Smooth muscle cell of the coronary artery (primary cell): Measurements from ENCODE around the gene KRTAP19-6. TPM values are rescaled to one million over a fixed set of nuclear protein-coding genes. Genes with fewer than 3 reads are reported as not detected.

Experiments used
- total RNA-seq: library from RNA; depleted of rRNA; stranded (reverse); fragments of >200 nt; gene quantifications from 2 replicates; pipeline ENCODE4 v1.2.3, GENCODE V29; 2014; ENCODE audit warnings: low replicate concordance

Gene KRTAP19-6
- total RNA-seq: not detected in 2 replicates

GRCh38 chr21:30541764-30542163, at the start of gene KRTAP19-6:
KRTAP19-6 (minus strand) TSS chr21:30541864; CDS start chr21:30541833, 31 bp downstream.

GRCh38 chr21:30590297-30590696, 48.6 kb upstream of the KRTAP19-6 start, which contains the start of gene KRTAP22-2:
KRTAP22-2 (minus strand) TSS chr21:30590397.

GRCh38 chr21:30561264-30561895, 19.7 kb upstream of the KRTAP19-6 start, which contains the start of gene KRTAP19-7:
KRTAP19-7 (minus strand) TSS chr21:30561314; CDS start chr21:30561289, 25 bp downstream.

GRCh38 chr21:30502041-30502440, 39.6 kb downstream of the KRTAP19-6 start, which contains the start of gene KRTAP19-5:
KRTAP19-5 (minus strand) TSS chr21:30502141; CDS start chr21:30502090, 51 bp downstream.

GRCh38 chr21:30497065-30497464, 44.6 kb downstream of the KRTAP19-6 start, which contains the start of gene KRTAP19-4:
KRTAP19-4 (minus strand) TSS chr21:30497165; CDS start chr21:30497110, 55 bp downstream.

GRCh38 chr21:30491963-30492428, 49.7 kb downstream of the KRTAP19-6 start, which contains the start of gene KRTAP19-3:
KRTAP19-3 (minus strand) TSS chr21:30492013; CDS start chr21:30491957, 56 bp downstream.

Other genes starting within 250 kb of the KRTAP19-6 start
- gene KRTAP26-1, start 221.5 kb downstream of the KRTAP19-6 start, total RNA-seq: not detected in 2 replicates
- not detected in 2 replicates for gene KRTAP27-1, start 204.2 kb downstream of the KRTAP19-6 start, total RNA-seq
- gene KRTAP23-1, start 193.3 kb downstream of the KRTAP19-6 start, total RNA-seq: not detected in 2 replicates
- not detected in 2 replicates for gene KRTAP13-2, start 169.6 kb downstream of the KRTAP19-6 start, total RNA-seq
- not detected in 2 replicates for gene KRTAP13-1, start 145.8 kb downstream of the KRTAP19-6 start, total RNA-seq
- gene KRTAP13-3, start 115.9 kb downstream of the KRTAP19-6 start, total RNA-seq: not detected in 2 replicates
- gene KRTAP13-4, start 111.6 kb downstream of the KRTAP19-6 start, total RNA-seq: not detected in 2 replicates
- gene KRTAP15-1, start 101.6 kb downstream of the KRTAP19-6 start, total RNA-seq: not detected in 2 replicates
- gene KRTAP19-1, start 61.5 kb downstream of the KRTAP19-6 start, total RNA-seq: not detected in 2 replicates
- gene KRTAP19-2, start 54.4 kb downstream of the KRTAP19-6 start, total RNA-seq: not detected in 2 replicates
- not detected in 2 replicates for gene KRTAP19-3, start 49.9 kb downstream of the KRTAP19-6 start, total RNA-seq
- gene KRTAP19-4, start 44.7 kb downstream of the KRTAP19-6 start, total RNA-seq: not detected in 2 replicates
- not detected in 2 replicates for gene KRTAP19-5, start 39.7 kb downstream of the KRTAP19-6 start, total RNA-seq
- not detected in 2 replicates for gene KRTAP19-7, start 19.4 kb upstream of the KRTAP19-6 start, total RNA-seq
- not detected in 2 replicates for gene KRTAP22-2, start 48.5 kb upstream of the KRTAP19-6 start, total RNA-seq
- gene KRTAP6-3, start 50.6 kb upstream of the KRTAP19-6 start, total RNA-seq: not detected in 2 replicates
- gene KRTAP6-2, start 57.0 kb upstream of the KRTAP19-6 start, total RNA-seq: not detected in 2 replicates
- not detected in 2 replicates for gene KRTAP22-1, start 59.2 kb upstream of the KRTAP19-6 start, total RNA-seq
- not detected in 2 replicates for gene KRTAP6-1, start 72.1 kb upstream of the KRTAP19-6 start, total RNA-seq
- gene KRTAP20-1, start 74.6 kb upstream of the KRTAP19-6 start, total RNA-seq: not detected in 2 replicates
- gene KRTAP20-4, start 78.8 kb upstream of the KRTAP19-6 start, total RNA-seq: not detected in 2 replicates
- not detected in 2 replicates for gene KRTAP20-2, start 93.3 kb upstream of the KRTAP19-6 start, total RNA-seq
- not detected in 2 replicates for gene KRTAP20-3, start 101.0 kb upstream of the KRTAP19-6 start, total RNA-seq
- gene KRTAP21-3, start 176.9 kb upstream of the KRTAP19-6 start, total RNA-seq: not detected in 2 replicates
- not detected in 2 replicates for gene KRTAP21-2, start 205.4 kb upstream of the KRTAP19-6 start, total RNA-seq
- gene KRTAP21-1, start 213.6 kb upstream of the KRTAP19-6 start, total RNA-seq: not detected in 2 replicates